GM21723 (cell line): Measurements from ENCODE around the gene B3GALT6.
A peak's percentile ranks its signal among the peaks of the same experiment; 100 is the strongest.

Source experiments
- ATAC-seq: cut with Tn5 transposase; IDR thresholded peaks from one replicate; pipeline ENCODE4 v1.9.1; 2021; ENCODE audit warnings: mild to moderate bottlenecking, moderate library complexity; ENCODE audit not compliant: unreplicated experiment

The B3GALT6 gene

DNA sequence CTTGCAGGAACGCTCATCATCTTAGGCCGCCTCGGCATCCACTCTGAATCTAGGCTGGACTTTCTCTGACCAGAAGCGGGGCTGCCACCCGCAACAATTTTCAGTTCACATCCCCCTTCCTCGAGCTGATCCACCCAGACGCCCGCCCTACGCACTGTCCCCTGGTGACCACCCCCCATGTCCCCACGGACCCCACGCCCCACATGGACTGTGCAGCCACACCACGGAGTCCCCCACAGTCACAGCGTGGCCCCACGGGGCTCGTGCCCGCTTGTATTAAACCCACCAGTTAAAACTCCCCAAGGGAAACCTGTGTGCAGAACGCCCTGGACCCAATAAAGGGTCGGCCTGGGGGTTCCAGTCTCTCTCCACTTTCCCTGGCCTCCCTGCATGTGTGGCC is 27.5 kb downstream of the B3GALT6 start:
- no peak for ATAC-seq

DNA sequence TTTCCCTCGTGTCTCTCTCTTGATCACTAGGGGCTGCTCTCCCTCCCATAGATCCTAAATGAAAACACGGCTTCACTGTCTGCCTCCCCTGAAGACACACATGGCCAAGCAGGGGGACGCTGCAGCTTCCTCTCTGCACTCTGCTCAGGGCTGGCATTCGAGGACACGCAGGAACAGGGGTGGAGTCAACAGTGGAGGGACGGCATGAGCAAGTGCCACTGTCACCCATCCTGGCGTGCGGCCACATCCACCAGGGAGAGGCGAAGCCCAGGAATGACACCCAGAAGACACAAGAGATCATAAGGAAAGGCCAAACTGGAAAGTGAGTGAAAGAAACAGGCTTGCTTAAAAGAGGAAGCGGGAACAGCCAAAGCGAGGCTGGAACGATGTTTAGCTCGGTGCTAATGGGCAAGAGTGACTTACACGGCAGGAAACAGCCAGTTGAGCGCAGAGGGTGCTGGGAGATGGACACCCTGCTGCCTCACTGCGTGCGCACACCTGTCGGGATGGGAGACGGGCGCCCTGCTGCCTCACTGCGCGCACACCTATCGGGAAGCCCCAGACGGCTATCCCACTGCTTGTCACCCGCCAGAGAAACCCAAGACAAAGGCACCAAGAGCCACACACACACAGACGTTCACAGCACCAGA is 28.0 kb downstream of the B3GALT6 start:
- ATAC-seq: no peak

DNA sequence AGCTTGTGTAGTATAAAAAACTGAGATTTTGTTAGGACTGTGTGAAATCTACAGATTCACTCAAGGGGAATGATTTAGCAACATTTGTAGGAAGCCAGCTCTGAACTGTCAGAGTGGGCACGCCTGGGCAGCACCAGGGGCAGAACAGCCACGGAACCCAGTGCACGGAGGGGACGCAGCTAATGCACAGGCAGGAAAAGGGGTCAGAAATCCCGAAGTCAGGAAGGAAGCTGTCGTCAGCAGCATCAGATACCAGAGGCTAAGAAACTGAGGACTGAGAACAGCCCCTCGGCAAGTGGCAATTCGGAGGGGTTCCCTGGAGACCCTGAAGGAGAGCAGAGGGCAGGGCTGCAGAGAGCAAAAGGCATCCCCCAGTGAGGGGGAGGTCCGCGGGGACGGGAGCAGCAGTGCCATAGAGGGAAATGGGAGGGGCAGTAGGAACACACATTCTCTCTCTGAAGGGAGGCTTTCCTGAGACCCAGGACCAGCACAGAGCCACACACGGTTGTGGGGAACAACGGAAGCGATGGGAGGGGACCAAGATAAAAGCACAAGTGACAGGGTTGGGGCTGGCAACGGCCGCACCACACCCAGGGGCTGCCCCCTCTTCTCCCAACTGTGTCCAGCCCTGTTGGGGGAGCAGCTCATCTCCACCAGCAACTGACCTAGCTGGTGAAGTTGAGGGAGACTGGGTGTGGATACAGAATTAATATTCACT is 29.0 kb downstream of the B3GALT6 start:
- no peak for ATAC-seq

DNA sequence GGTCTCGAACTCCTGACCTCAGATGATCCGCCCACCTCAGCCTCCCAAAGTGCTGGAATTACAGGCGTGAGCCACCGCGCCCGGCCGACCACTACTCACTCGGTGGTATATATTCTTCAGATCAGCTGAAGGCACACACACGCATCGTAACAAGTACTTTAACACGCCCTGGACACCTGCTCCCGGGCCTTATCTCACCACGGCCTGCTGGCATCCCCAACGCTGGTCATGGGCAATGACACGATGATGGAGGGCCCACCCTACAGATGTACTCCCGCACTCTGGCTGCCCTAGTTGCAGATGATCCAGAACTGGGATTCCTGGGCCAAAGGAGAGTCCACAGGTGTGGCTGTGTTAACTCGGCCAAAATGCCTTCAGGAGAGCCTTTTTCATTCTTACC is 30.0 kb downstream of the B3GALT6 start:
- ATAC-seq: no peak

- no peak for ATAC-seq
These were observed 30.7 kb downstream of the B3GALT6 start for GRCh38 chr1:1262758-1263157.

- ATAC-seq: no peak
These were observed 32.0 kb downstream of the B3GALT6 start for GRCh38 chr1:1264026-1264425.

DNA sequence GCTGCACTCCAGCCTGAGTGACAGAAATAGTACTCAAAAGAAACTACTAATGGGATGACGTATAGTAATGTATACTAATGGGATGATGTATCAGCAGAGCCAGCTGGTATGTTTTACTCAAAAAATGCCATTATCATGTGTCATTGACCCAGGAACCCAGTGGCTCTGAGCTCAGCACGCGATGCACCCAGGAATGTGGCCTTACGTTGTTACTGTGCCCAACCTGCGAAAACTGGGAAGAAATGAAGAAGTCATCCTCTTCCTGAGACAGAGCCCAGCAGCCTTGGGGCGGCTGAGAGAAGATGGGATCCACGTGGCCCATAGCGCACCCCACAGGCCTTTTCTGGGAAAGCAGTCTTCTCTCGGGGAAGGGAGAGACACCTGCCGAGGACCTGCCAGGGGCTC is 32.8 kb downstream of the B3GALT6 start:
- ATAC-seq: no peak

DNA sequence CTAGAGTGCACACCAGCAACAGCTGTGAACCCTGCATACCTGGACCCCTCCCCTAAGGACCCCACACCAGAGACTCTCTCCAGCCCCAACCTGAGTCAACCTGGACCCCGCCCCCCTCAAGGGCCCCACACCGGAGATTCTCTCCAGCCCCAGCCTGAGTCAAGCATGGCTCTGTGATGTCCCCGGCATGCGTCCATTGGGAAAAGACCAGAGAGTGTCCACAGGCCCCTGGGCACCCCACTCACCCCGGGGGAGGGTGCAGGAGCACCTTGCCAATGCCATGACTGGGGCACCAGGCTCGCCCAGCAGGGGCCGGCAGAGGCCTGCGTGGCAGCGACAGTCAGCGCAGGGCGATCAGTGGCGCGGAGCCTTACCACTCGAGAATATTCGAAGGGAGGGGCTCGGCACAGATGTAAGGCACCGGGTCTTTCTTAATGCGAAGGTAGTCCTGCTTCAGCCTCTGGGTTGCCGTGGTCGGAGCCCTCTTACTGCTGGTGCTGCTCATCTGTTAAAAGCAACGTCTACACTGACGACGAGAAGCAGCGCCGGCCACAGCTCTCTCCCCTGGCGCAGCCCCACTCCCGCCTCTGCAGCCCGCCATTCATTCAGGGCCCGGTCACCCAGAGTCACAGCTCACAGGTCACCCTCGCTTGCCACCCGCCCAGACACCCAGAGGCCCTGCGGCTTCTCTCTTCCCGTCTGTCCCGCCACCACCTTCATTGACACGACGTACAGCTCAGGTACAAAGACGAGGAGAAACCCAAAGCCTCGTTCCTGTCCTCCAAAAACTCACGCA is 35.6 kb downstream of the B3GALT6 start:
- ATAC-seq: no peak

GRCh38 chr1:1268284-1268682 is 36.2 kb downstream of the B3GALT6 start:
- no peak for ATAC-seq

GRCh38 chr1:1270813-1271212 is 38.8 kb downstream of the B3GALT6 start:
- no peak for ATAC-seq

DNA sequence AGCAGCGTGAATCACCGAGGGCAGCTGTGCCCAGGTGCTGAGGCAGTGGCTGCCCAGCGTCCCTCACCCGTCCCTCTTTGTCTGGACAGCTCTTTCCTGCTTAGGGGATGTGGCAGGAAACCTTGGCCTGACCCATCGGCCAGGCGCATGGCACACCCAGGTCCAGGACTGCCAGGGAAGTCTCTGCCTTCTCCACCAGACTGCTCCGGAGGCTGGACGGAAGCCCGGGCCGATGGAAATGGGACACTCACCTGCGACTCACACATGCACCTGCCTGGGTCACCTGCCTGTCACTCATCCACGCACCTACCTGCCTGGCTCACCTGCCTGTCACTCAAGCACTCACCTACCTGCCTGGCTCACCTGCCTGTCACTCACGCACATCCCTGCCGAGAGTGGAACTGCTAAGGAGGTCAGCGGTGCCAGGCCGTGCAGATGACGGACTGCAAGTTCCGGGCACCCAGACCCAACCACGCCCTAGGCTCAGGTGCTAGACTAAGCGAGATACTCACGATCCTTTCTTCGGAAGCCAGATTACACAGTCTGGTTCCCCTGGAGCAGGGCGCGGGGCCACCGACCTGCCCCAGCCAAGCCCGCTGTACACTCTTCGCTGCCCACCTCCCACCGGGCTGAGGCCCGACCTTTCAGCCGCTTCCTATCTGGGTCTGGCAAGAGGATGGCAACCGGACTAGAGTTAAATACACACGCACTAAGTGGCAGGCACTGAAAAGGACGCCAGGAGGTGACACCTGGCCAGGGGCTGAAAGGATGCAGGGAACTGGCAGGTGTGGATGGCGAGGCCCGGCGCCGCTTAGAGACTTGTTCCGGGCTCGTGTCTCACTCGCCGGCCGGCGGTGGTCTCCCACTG is 40.5 kb downstream of the B3GALT6 start:
- no peak for ATAC-seq

GRCh38 chr1:1273209-1273511 is 41.1 kb downstream of the B3GALT6 start:
- no peak for ATAC-seq

- ATAC-seq: peak; percentile 74
These were observed 41.7 kb downstream of the B3GALT6 start, which contains the start of gene UBE2J2 for GRCh38 chr1:1273512-1274298. Gene UBE2J2 (minus strand): TSS chr1:1273854. CDS start chr1:1267992, 5,862 bp downstream.

GRCh38 chr1:1274299-1274930 is 42.4 kb downstream of the B3GALT6 start:
- ATAC-seq: no peak

GRCh38 chr1:1274931-1275431 is 42.9 kb downstream of the B3GALT6 start:
- no peak for ATAC-seq

DNA sequence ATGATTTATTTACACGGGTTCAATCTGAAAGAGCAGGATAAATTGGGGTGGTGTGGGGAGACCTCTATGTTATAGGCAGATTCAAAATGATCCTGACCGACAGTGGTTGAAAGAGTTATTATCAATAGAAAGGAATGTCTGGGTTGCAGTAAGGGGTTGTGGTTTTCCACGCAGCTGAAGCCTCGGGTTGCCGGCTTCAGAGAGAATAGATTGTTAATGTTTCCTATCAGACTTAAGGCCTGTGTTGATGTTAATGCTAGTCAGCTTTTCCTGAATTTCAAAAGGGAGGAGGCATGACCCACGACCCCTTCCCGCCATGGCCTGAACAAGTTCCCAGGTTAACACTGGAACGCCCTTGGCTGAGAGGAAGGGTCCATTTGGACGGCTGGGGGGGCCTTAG is 43.8 kb downstream of the B3GALT6 start:
- no peak for ATAC-seq

GRCh38 chr1:1278620-1279019 is 46.6 kb downstream of the B3GALT6 start:
- no peak for ATAC-seq

GRCh38 chr1:1279028-1279427 is 47.0 kb downstream of the B3GALT6 start:
- no peak for ATAC-seq

GRCh38 chr1:1280782-1281481 is 48.9 kb downstream of the B3GALT6 start:
- ATAC-seq: no peak
